Astrocyte of the cerebellum (primary cell): Measurements from ENCODE around the gene DDIT3.
"Not testable (repeated sequence)": the region's sequence is repeated elsewhere in the genome, so short reads cannot be mapped to it uniquely, and the experiment has no call there.

Source experiments
- DNase-seq: peaks from one replicate; pipeline ENCODE4 v3.0.0-alpha.2; 2011; ENCODE audit warnings: low read depth
- H3K4me3 ChIP-seq: 2 replicates; pipeline ENCODE4 v1.5.1; 2011; ENCODE audit warnings: mild to moderate bottlenecking, low read depth, low read length, moderate library complexity
- CTCF ChIP-seq: IDR thresholded peaks from 2 replicates; pipeline ENCODE4 v1.5.1; 2012; ENCODE audit warnings: low read length, low read depth, moderate library complexity, mild to moderate bottlenecking; ENCODE audit errors: missing control alignments
- in situ Hi-C: cut with HindIII; loops from 2 replicates; pipeline ENCODE4 v1.10.0; 2017; ENCODE audit warnings: low sequenced_read_pairs

Gene DDIT3

GRCh38 chr12:57517187-57517586 lies 3.1 kb downstream of the DDIT3 start:
- in situ Hi-C loops: no loop called here
- no peak for TF ChIP-seq CTCF
- no peak for DNase-seq
- H3K4me3 ChIP-seq: no peak overlapping the region

GRCh38 chr12:57516617-57517153 lies 3.6 kb downstream of the DDIT3 start:
- in situ Hi-C loops: no loop called here
- TF ChIP-seq CTCF: no peak
- H3K4me3 ChIP-seq: no peak overlapping the region

GRCh38 chr12:57515934-57516541 lies 4.3 kb downstream of the DDIT3 start:
- H3K4me3 ChIP-seq: no peak overlapping the region
- in situ Hi-C loops: no loop called here
- TF ChIP-seq CTCF: no peak
- no peak for DNase-seq

More at GRCh38 chr12:57516617-57517153, 3.6 kb downstream of the DDIT3 start:
- DNase-seq: no peak

GRCh38 chr12:57515408-57515933 lies 4.8 kb downstream of the DDIT3 start:
- no peak for DNase-seq
- in situ Hi-C loops: no loop called here
- no peak for TF ChIP-seq CTCF
- no peak overlapping the region for H3K4me3 ChIP-seq

- in situ Hi-C loops: no loop called here
- no peak overlapping the region for H3K4me3 ChIP-seq
- TF ChIP-seq CTCF: no peak
- DNase-seq: no peak
Measured at GRCh38 chr12:57514720-57515407, 5.5 kb downstream of the DDIT3 start.

- DNase-seq, in situ Hi-C loops, H3K4me3 ChIP-seq: not testable (repeated sequence)
Measured at GRCh38 chr12:57514246-57514645, 6.1 kb downstream of the DDIT3 start.

- H3K4me3 ChIP-seq, in situ Hi-C loops, DNase-seq: not testable (repeated sequence)
Measured at GRCh38 chr12:57513677-57514076, 6.6 kb downstream of the DDIT3 start.
